Measurements from ENCODE around the gene GGA1. TPM values are rescaled to one million over a fixed set of nuclear protein-coding genes. Genes with fewer than 3 reads are reported as not detected.
"Not testable (repeated sequence)": the region's sequence is repeated elsewhere in the genome, so short reads cannot be mapped to it uniquely, and the experiment has no call there.

Gene GGA1
- polyA plus RNA-seq, 4 donors = 42.8 to 73.2 (median 56.0) TPM

DNA sequence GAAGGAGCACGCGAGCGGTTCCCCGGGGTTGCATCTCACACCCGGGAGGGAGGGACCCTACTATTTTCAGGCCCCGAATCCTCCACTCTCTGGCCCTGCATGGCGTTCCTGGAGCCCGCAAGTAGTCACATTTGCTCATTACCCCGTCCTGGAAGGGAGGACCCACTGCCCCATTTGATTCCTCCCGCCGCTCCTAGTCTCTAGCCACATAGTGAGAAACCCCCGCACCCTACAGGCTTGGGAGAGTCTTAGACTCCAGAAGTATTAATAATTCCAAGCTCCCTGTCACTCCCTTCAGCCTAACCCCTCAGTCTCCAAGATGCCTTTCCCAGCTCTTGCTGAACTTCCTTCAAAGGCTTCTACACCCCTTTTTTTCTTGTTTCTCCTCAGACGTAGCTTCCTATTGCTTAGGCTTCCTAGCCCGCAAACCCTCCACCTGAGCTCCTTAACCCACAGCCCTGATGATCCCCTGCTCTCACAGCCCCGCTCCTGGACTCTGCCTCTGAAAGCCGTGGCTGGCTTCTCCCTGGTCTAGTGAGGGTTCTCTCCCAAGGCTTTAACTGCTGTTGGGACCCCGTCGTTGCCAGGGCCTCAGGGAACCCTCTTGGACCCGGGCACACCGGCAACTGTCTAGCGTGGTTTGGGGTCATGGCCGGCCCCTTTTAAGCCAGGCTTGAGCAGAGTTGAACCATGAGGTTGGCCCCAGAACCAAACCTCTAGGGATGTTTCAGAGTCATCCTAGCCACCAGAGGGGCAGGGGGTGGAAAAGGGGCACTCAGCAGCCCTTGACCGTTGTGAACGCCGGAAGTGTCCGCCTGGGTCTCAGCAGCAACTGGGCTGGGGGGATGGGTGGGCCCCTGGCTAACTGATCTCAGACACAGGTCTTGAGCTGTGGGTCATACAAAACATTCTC is 862 bp downstream of the GGA1 start:
- Histone ChIP-seq H3K27ac (ENCODE audit: low read depth in 1 of 3, low read length in 2 of 3) (peak overlapping the region; percentile 90 to 99 (median 98)), H3K36me3 (ENCODE audit: control insufficient read depth in 3 of 3, insufficient read depth in 2 of 3, low read depth in 1 of 3, low read length in 3 of 3) (peaks cover 0 to 29% (median 0%) of the 10 kb centered on the region in 3 donors), H3K4me3 (ENCODE audit: low read depth in 1 of 3, low read length in 3 of 3) (peak overlapping the region; percentile 75 to 94 (median 81)), H3K27me3 (ENCODE audit: control insufficient read depth in 3 of 3, insufficient read depth in 3 of 3, low read length in 3 of 3) (no peaks in the 10 kb centered on the region), H3K9me3 (ENCODE audit: control insufficient read depth in 2 of 2, insufficient read depth in 1 of 2, low read depth in 1 of 2, low read length in 1 of 2) (no peaks in the 10 kb centered on the region), H3K4me1 (ENCODE audit: control insufficient read depth in 3 of 3, insufficient read depth in 2 of 3, low read depth in 1 of 3, low read length in 2 of 3) (peaks cover 2 to 15% (median 10%) of the 10 kb centered on the region in 3 donors)
- DNase-seq (no peak), FAIRE-seq (no peak)
- 7% methylated on average over 26 of the region's 26 CpGs for WGBS, 3 donors

DNA sequence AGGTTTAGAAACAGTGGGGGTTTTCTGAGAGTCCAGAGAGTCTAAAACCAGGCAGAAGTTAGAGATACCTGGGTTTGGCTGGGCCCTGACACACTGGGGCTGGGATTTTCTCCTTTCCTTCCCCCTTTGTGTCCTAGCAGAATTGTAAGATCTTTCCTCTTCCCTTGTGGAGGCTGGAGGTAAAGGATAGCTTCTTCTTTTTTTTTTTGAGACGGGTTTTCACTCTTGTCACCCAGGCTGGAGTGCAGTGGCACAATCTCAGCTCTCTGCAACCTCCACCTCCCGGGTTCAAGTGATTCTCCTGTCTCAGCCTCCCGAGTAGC is 1.5 kb downstream of the GGA1 start:
- Histone ChIP-seq H3K4me1 (ENCODE audit: control insufficient read depth in 3 of 3, insufficient read depth in 2 of 3, low read depth in 1 of 3, low read length in 2 of 3) (peaks cover 2 to 15% (median 10%) of the 10 kb centered on the region in 3 donors), H3K36me3 (ENCODE audit: control insufficient read depth in 3 of 3, insufficient read depth in 2 of 3, low read depth in 1 of 3, low read length in 3 of 3) (peaks cover 0 to 35% (median 2%) of the 10 kb centered on the region in 3 donors), H3K4me3 (ENCODE audit: low read depth in 1 of 3, low read length in 3 of 3) (peak overlapping the region in 2 of 3 donors; percentile 75 to 94), H3K27ac (ENCODE audit: low read depth in 1 of 3, low read length in 2 of 3) (peak overlapping the region in 1 of 3 donors; percentile 99)
- H3K9me3 ChIP-seq (ENCODE audit: control insufficient read depth in 2 of 2, insufficient read depth in 1 of 2, low read depth in 1 of 2, low read length in 1 of 2); FAIRE-seq; H3K27me3 ChIP-seq (ENCODE audit: control insufficient read depth in 3 of 3, insufficient read depth in 3 of 3, low read length in 3 of 3); DNase-seq: not testable (repeated sequence)
- 55 to 76% (median 56%) methylated on average over 3 of the region's 3 CpGs for WGBS, 3 donors

DNA sequence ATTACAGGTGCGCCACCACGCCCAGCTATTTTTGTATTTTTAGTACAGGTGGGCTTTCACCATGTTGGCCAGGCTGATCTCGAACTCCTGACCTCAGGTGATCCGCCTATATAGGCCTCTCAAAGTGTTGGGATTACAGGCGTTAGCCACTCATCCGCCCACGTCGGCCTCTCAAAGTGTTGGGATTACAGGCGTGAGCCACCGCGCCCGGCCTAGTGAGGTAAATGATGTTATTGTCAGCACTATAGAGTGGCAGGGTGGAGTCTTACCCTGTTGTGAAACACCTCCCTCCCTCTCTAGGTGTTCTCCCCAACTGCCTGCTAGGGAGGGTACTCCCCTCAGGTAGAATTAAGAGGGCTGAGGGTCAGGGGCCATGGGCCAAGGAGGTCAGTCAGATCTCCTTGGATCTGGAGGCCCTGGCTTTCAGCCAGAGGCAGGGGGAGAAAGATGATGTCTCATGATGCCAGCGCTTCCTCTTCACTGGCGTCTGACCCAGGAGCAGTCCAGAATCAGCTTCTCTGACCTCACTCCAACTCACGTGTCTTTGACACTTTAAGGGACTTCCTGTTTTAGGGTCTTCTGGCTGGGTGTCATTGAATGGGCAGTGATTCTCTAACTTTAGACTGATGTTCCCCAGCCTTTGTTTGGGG is 2.0 kb downstream of the GGA1 start:
- H3K4me3 ChIP-seq (ENCODE audit: low read depth in 1 of 3, low read length in 3 of 3) = no peak overlapping the region

DNA sequence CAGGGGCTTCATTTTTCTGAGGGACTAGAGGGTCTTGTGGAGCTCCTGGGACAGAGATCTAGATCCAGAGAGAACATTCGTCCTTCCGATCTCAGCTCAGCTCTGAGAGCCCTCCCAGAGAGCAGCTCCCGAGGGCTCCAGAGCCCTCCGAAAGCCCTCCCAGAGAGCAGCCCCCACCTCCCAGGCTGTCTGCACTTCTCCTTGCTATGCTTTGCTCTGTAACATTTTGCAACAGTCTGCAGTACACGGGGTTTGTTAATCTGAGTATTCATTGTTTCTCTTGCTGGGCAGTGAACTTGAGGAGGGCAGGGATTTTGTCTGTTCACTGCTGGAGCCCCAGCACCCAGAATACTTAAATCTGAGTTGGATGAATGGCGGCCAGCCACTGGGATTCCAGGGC is 2.6 kb downstream of the GGA1 start:
- Histone ChIP-seq H3K27me3 (ENCODE audit: control insufficient read depth in 3 of 3, insufficient read depth in 3 of 3, low read length in 3 of 3) (no peaks in the 10 kb centered on the region), H3K9me3 (ENCODE audit: control insufficient read depth in 2 of 2, insufficient read depth in 1 of 2, low read depth in 1 of 2, low read length in 1 of 2) (no peaks in the 10 kb centered on the region), H3K4me1 (ENCODE audit: control insufficient read depth in 3 of 3, insufficient read depth in 2 of 3, low read depth in 1 of 3, low read length in 2 of 3) (peaks cover 2 to 15% (median 10%) of the 10 kb centered on the region in 3 donors), H3K27ac (ENCODE audit: low read depth in 1 of 3, low read length in 2 of 3) (peak overlapping the region in 1 of 3 donors; percentile 19), H3K36me3 (ENCODE audit: control insufficient read depth in 3 of 3, insufficient read depth in 2 of 3, low read depth in 1 of 3, low read length in 3 of 3) (peaks cover 0 to 43% (median 5%) of the 10 kb centered on the region in 3 donors), H3K4me3 (ENCODE audit: low read depth in 1 of 3, low read length in 3 of 3) (no peak overlapping the region)
- FAIRE-seq = no peak
- WGBS, 3 donors = 79 to 89% (median 88%) methylated on average over 6 of the region's 6 CpGs
- DNase-seq = no peak

More for the DNA sequence above, 2.0 kb downstream of the GGA1 start:
- DNase-seq = no peak
- peaks cover 0 to 38% (median 2%) of the 10 kb centered on the region in 3 donors for H3K36me3 ChIP-seq (ENCODE audit: control insufficient read depth in 3 of 3, insufficient read depth in 2 of 3, low read depth in 1 of 3, low read length in 3 of 3)
- FAIRE-seq = no peak
- no peaks in the 10 kb centered on the region for H3K9me3 ChIP-seq (ENCODE audit: control insufficient read depth in 2 of 2, insufficient read depth in 1 of 2, low read depth in 1 of 2, low read length in 1 of 2)
- H3K27ac ChIP-seq (ENCODE audit: low read depth in 1 of 3, low read length in 2 of 3) = peak overlapping the region in 1 of 3 donors; percentile 56
- peaks cover 2 to 15% (median 10%) of the 10 kb centered on the region in 3 donors for H3K4me1 ChIP-seq (ENCODE audit: control insufficient read depth in 3 of 3, insufficient read depth in 2 of 3, low read depth in 1 of 3, low read length in 2 of 3)
- WGBS, 3 donors = 40 to 69% (median 64%) methylated on average over 15 of the region's 15 CpGs
- no peaks in the 10 kb centered on the region for H3K27me3 ChIP-seq (ENCODE audit: control insufficient read depth in 3 of 3, insufficient read depth in 3 of 3, low read length in 3 of 3)

DNA sequence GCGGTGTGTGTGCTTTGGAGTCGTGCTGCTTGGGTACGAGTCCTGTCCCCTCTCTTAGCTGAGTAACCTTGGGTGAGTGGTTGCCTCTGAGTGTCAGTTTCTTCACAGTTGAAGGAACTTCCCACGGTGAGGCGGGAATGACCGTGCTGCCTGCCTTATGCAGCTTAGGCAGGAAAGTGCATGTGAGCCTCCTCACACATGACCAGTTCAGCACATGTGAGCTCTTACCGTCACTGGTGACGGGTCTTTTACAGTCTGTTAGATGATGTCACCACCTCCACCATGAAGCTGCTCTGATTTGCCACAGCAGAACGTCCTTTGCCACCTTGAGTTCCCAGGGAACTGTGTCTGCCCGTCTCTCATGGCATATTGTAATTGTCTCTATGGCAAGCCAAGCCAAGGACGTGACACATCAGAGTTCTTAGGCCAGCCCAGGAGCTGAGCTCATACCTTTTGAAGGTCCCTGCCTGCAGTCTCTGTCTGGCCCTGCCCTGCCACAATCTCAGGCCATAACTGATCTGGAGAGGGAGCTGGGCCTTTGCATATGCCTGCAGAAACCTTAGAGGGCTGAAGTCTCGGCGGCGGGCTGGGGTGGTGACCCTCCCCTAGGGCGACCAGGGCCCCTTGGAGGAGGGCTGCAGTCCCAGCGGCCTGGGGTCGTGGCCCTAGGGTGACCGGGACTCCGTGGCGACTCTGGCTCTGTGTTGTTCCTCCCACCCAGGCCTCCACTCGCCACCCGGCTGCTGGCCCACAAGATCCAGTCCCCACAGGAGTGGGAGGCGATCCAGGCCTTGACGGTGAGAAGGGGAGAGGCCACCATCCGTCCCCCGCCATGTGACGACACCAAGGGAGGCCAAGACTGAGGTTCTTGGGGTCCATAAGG is 7.8 kb downstream of the GGA1 start:
- Histone ChIP-seq H3K9me3 (ENCODE audit: control insufficient read depth in 2 of 2, insufficient read depth in 1 of 2, low read depth in 1 of 2, low read length in 1 of 2) (no peaks in the 10 kb centered on the region), H3K27ac (ENCODE audit: low read depth in 1 of 3, low read length in 2 of 3) (no peak overlapping the region), H3K4me1 (ENCODE audit: control insufficient read depth in 3 of 3, insufficient read depth in 2 of 3, low read depth in 1 of 3, low read length in 2 of 3) (peaks cover 0 to 3% (median 0%) of the 10 kb centered on the region in 3 donors), H3K4me3 (ENCODE audit: low read depth in 1 of 3, low read length in 3 of 3) (no peak overlapping the region), H3K27me3 (ENCODE audit: control insufficient read depth in 3 of 3, insufficient read depth in 3 of 3, low read length in 3 of 3) (no peaks in the 10 kb centered on the region), H3K36me3 (ENCODE audit: control insufficient read depth in 3 of 3, insufficient read depth in 2 of 3, low read depth in 1 of 3, low read length in 3 of 3) (peaks cover 3 to 83% (median 13%) of the 10 kb centered on the region in 3 donors)
- DNase-seq (no peak), FAIRE-seq (no peak)
- WGBS, 3 donors = 91 to 92% (median 92%) methylated on average over 26 to 27 of the region's 27 CpGs

DNA sequence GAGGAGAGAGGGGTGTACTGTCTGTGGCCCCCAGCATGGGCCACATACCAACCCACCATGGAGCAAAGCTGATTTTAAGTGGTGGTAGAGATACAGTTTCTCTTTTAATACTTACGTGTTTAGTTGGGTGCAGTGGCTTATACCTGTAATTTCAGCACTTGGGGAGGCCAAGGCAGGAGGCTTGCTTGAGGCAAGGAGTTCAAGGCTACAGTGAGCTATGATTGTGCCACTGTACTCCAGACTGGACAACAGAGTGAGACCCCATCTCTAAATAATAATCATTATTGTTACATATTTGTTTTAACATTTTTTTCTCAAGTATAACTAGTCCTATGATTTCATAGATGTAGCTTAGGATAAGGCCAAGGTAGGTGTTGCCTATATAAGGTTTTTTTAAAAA is 8.8 kb downstream of the GGA1 start:
- DNase-seq = no peak
- no peak overlapping the region for H3K27ac ChIP-seq (ENCODE audit: low read depth in 1 of 3, low read length in 2 of 3)
- H3K27me3 ChIP-seq (ENCODE audit: control insufficient read depth in 3 of 3, insufficient read depth in 3 of 3, low read length in 3 of 3) = no peaks in the 10 kb centered on the region
- 88 to 95% (median 91%) methylated on average over 1 of the region's 1 CpG for WGBS, 3 donors
- FAIRE-seq = no peak
- peaks cover 0 to 3% (median 0%) of the 10 kb centered on the region in 3 donors for H3K4me1 ChIP-seq (ENCODE audit: control insufficient read depth in 3 of 3, insufficient read depth in 2 of 3, low read depth in 1 of 3, low read length in 2 of 3)
- no peaks in the 10 kb centered on the region for H3K9me3 ChIP-seq (ENCODE audit: control insufficient read depth in 2 of 2, insufficient read depth in 1 of 2, low read depth in 1 of 2, low read length in 1 of 2)
- no peak overlapping the region for H3K4me3 ChIP-seq (ENCODE audit: low read depth in 1 of 3, low read length in 3 of 3)
- peaks cover 3 to 91% (median 13%) of the 10 kb centered on the region in 3 donors for H3K36me3 ChIP-seq (ENCODE audit: control insufficient read depth in 3 of 3, insufficient read depth in 2 of 3, low read depth in 1 of 3, low read length in 3 of 3)

DNA sequence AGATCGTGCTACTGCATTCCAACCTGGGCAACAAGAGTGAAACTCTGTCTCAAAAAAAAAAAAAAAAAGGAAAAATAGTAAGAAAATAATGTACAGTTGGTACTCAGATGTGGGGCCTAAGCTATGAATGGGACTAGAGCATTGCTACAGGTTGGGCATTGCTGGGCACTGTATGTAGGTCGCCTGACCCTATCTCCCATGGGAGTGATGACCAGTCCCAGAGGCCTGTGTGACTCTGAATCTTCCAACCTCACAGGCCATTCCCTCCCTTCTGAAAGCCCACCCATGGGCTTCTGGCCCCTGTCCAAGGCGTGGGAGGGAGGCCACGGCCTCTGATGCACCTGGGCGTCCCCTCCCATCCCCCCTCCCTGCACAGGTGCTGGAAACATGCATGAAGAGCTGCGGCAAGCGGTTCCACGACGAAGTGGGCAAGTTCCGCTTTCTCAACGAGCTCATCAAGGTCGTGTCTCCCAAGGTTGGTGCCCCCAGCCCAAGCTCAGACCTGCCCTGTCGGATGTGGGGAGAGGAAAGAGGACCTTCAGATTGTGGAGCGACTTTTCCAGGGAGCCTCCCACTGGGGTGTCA is 9.5 kb downstream of the GGA1 start:
- FAIRE-seq (no peak), DNase-seq (no peak)
- H3K9me3 ChIP-seq (ENCODE audit: control insufficient read depth in 2 of 2, insufficient read depth in 1 of 2, low read depth in 1 of 2, low read length in 1 of 2) = no peaks in the 10 kb centered on the region
- H3K36me3 ChIP-seq (ENCODE audit: control insufficient read depth in 3 of 3, insufficient read depth in 2 of 3, low read depth in 1 of 3, low read length in 3 of 3) = peaks cover 3 to 94% (median 13%) of the 10 kb centered on the region in 3 donors
- no peaks in the 10 kb centered on the region for H3K27me3 ChIP-seq (ENCODE audit: control insufficient read depth in 3 of 3, insufficient read depth in 3 of 3, low read length in 3 of 3)
- no peak overlapping the region for H3K27ac ChIP-seq (ENCODE audit: low read depth in 1 of 3, low read length in 2 of 3)
- H3K4me3 ChIP-seq (ENCODE audit: low read depth in 1 of 3, low read length in 3 of 3) = no peak overlapping the region
- 83 to 86% (median 84%) methylated on average over 11 to 14 of the region's 14 CpGs for WGBS, 3 donors
- H3K4me1 ChIP-seq (ENCODE audit: control insufficient read depth in 3 of 3, insufficient read depth in 2 of 3, low read depth in 1 of 3, low read length in 2 of 3) = no peaks in the 10 kb centered on the region
